Immature natural killer cell (primary cell): ENCODE measurements around the gene SLFN5. TPM values are rescaled to one million over a fixed set of nuclear protein-coding genes. Genes with fewer than 3 reads are reported as not detected.
"Not testable (repeated sequence)": the region's sequence is repeated elsewhere in the genome, so short reads cannot be mapped to it uniquely, and the experiment has no call there.

Source experiments
- DNase-seq, 3 donors: peaks; one replicate each; pipeline ENCODE4 v3.0.0; 2022; ENCODE audit warnings: mixed read lengths in 1 of 3
- H3K27ac Mint-ChIP-seq, 6 donors: one replicate each; pipeline ENCODE4 v1.8.0; 2020; ENCODE audit warnings: mixed read lengths in 6 of 6, mild to moderate bottlenecking in 5 of 6, inconsistent platforms in 4 of 6, moderate library complexity in 3 of 6
- H3K27me3 Mint-ChIP-seq, 3 donors: one replicate each; pipeline ENCODE4 v1.8.0; 2020 to 2021; ENCODE audit warnings: low read depth in 3 of 3, mild to moderate bottlenecking in 3 of 3, mixed read lengths in 3 of 3, moderate library complexity in 3 of 3, inconsistent platforms in 1 of 3
- H3K36me3 Mint-ChIP-seq, 3 donors: one replicate each; pipeline ENCODE4 v1.8.0; 2020; ENCODE audit warnings: mixed read lengths in 3 of 3, inconsistent platforms in 2 of 3, mild to moderate bottlenecking in 2 of 3
- H3K4me1 Mint-ChIP-seq, 2 donors: one replicate each; pipeline ENCODE4 v1.8.0; 2020; ENCODE audit warnings: inconsistent platforms in 2 of 2, mild to moderate bottlenecking in 2 of 2, mixed read lengths in 2 of 2, moderate library complexity in 1 of 2
- H3K4me3 Mint-ChIP-seq, 5 donors: one replicate each; pipeline ENCODE4 v1.8.0; 2020; ENCODE audit warnings: mild to moderate bottlenecking in 5 of 5, mixed read lengths in 5 of 5, inconsistent platforms in 3 of 5, moderate library complexity in 3 of 5
- H3K9me3 Mint-ChIP-seq, 6 donors: one replicate each; pipeline ENCODE4 v1.8.0; 2020; ENCODE audit warnings: mild to moderate bottlenecking in 6 of 6, mixed read lengths in 6 of 6, inconsistent platforms in 4 of 6, moderate library complexity in 3 of 6
- polyA plus RNA-seq, 3 donors: library from polyadenylated mRNA; unstranded; fragments of 300-500 nt; fragmentation: Illumina TruSeq; gene quantifications; one replicate each; pipeline ENCODE4 v1.2.3, GENCODE V29; 2021

The SLFN5 gene
- polyA plus RNA-seq, 3 donors from 2014 or later, result 38.5 to 156 (median 84.2) TPM

DNA sequence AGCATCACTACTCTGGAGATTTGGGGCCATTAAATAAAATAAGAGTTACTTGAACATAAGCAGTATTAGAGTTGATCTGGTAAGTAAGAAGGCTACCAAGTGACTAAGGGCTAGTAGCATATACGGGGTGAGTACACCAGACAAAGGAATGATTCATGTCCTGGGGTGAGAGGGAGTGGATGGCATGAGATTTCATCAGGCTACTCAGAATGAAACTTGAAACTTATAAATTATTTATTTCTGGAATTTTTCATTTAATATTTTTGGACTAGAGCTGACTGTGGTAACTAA, 2.3 kb downstream of the SLFN5 start:
- H3K4me1 Mint-ChIP-seq, result peaks cover 76 to 84% of the 10 kb centered on the region in 2 donors
- H3K27ac Mint-ChIP-seq, result peak overlapping the region; percentile 98 to 100 (median 100)
- no peaks in the 10 kb centered on the region for H3K9me3 Mint-ChIP-seq
- H3K4me3 Mint-ChIP-seq, result peak overlapping the region; percentile 99 to 100 (median 100)
- H3K36me3 Mint-ChIP-seq, result peaks cover 0 to 40% (median 26%) of the 10 kb centered on the region in 3 donors
- peak; percentile 13 to 23 (median 21) for DNase-seq
- peaks cover 26 to 31% (median 26%) of the 10 kb centered on the region in 3 donors for H3K27me3 Mint-ChIP-seq

DNA sequence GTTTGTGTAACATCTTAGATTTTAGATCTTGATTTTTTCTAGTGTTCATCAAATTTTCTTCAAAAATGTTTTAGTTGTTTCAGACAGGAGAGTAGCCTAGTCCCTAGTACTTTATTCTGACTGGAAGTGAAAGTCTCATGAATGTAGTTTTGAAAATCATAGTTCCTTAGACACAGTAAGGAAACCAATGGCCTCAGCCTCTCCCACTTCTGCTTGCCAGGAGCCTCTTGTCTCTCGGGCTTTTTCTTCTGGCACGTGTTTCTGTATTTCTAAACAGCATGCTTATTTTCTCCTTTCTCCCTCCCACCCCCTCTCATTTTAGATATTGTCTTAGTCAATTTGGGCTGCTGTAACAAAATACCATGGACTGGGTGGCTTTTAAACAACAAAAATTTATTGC, 9.8 kb downstream of the SLFN5 start:
- peaks cover 3 to 33% (median 21%) of the 10 kb centered on the region in 3 donors for H3K36me3 Mint-ChIP-seq
- peak overlapping the region in 4 of 5 donors; percentile 21 to 48 (median 32) for H3K4me3 Mint-ChIP-seq
- no peaks in the 10 kb centered on the region for H3K9me3 Mint-ChIP-seq
- peak overlapping the region; percentile 84 to 91 (median 88) for H3K27ac Mint-ChIP-seq
- no peak for DNase-seq
- H3K4me1 Mint-ChIP-seq, result peaks cover 89 to 99% of the 10 kb centered on the region in 2 donors
- H3K27me3 Mint-ChIP-seq, result peaks cover 0 to 1% (median 1%) of the 10 kb centered on the region in 3 donors

DNA sequence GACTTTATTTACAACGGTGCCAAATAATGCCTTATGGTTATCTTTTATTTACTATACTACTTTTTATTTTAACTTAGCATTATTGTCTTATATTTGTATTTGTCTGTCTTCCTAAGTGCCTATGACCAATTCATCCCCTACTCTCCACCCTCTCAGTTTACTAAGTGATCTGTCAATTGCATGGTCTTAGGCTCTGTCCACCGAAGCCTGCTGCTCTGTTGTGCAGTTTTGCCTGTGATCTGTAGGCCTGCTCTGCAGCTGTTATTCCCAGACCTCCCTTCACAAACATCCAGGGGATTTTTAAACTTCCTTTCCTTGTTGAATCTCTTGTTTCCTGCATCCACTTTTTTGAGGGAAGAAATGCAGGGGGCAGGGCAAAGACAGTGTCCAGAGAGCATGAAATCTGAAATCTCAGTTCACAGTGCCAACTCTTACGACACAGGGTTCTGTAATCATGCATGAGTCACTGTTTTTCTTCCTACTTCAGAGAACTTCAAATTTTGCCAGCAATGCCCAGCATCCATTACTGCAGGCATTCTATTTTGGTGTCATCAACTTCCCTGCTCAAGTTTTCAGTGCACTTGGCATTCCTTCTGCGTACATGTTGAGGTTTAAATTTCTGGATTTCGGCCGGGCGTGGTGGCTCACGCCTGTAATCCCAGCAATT, 11.4 kb downstream of the SLFN5 start:
- Mint-ChIP-seq H3K4me1 (peaks cover 89 to 99% of the 10 kb centered on the region in 2 donors), H3K36me3 (peaks cover 10 to 32% (median 20%) of the 10 kb centered on the region in 3 donors), H3K27me3 (peaks cover 0 to 1% (median 0%) of the 10 kb centered on the region in 3 donors), H3K27ac (peak overlapping the region; percentile 73 to 91 (median 84)), H3K4me3 (peak overlapping the region; percentile 19 to 67 (median 55)), H3K9me3 (no peaks in the 10 kb centered on the region)
- DNase-seq, result no peak

DNA sequence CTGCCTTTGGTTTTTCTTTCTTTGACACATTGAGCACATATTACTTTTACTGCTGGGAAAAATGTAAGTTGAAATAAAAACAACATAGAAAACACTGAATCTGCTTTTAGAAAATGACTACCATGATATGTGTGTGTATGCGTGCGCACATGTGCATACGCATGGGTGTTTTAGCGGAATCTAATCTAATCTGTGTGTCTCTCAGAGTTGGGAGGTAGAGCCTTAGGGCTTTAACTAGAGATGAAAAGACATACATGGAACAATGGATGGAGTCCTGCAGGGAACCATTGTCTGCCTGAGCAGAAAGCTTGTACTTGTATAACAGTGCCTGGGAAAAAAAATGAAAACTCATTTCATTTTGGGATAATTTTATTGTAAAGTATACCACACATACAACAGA, 12.4 kb downstream of the SLFN5 start:
- Mint-ChIP-seq H3K4me3 (peak overlapping the region; percentile 13 to 45 (median 31)), H3K4me1 (peaks cover 90 to 99% of the 10 kb centered on the region in 2 donors), H3K27ac (peak overlapping the region; percentile 58 to 87 (median 86)), H3K36me3 (peaks cover 14 to 35% (median 24%) of the 10 kb centered on the region in 3 donors), H3K9me3 (no peaks in the 10 kb centered on the region), H3K27me3 (no peaks in the 10 kb centered on the region)
- DNase-seq, result no peak

DNA sequence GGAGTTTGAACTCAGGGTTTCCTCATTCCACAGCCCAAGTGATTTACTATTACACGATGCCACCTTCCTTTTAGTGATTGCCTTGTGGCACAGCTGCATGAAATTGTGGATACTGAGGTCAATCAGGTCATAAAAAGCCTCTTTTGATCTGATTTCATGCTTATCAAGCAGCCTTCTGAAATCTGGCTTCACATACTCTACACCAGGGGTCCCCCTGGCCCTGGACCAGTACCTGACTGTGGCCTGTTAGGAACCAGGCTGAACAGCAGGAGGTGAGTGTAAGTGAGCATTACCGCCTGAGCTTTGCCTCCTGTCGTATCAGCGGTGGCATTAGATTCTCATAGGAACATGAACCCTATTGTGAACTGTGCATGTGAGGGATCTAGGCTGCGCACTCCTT, 13.8 kb downstream of the SLFN5 start:
- Mint-ChIP-seq H3K4me1 (peaks cover 85 to 93% of the 10 kb centered on the region in 2 donors), H3K27me3 (no peaks in the 10 kb centered on the region), H3K36me3 (peaks cover 11 to 33% (median 28%) of the 10 kb centered on the region in 3 donors), H3K4me3 (peak overlapping the region in 1 of 5 donors; percentile 6), H3K27ac (peak overlapping the region; percentile 74 to 89 (median 86)), H3K9me3 (no peaks in the 10 kb centered on the region)
- DNase-seq, result no peak

DNA sequence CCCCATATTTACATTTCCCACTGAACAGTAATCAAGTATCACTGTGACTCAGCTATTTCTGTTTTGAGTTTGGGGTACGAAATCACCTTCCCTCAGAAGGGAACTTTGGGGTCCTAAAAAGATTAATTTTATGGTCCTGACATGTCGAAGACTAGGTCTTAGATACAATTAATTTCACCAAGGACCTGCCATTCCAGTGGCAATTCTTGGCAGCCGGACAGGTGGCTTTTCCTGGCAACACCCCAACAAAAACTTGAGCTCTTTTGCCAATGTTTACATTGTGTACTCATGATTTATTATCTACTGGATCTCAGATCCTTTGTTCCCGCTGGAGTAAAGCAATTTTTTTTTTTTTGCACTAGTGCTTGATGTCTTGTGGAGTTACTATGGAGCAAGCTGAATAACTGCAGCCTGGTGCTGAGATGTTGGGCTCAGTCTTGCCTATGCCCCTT, 14.4 kb downstream of the SLFN5 start:
- peak overlapping the region; percentile 74 to 89 (median 86) for H3K27ac Mint-ChIP-seq
- peaks cover 80 to 87% of the 10 kb centered on the region in 2 donors for H3K4me1 Mint-ChIP-seq
- no peaks in the 10 kb centered on the region for H3K9me3 Mint-ChIP-seq
- DNase-seq, result no peak
- no peaks in the 10 kb centered on the region for H3K27me3 Mint-ChIP-seq
- H3K4me3 Mint-ChIP-seq, result peak overlapping the region in 3 of 5 donors; percentile 5 to 40 (median 7)
- peaks cover 11 to 33% (median 28%) of the 10 kb centered on the region in 3 donors for H3K36me3 Mint-ChIP-seq

DNA sequence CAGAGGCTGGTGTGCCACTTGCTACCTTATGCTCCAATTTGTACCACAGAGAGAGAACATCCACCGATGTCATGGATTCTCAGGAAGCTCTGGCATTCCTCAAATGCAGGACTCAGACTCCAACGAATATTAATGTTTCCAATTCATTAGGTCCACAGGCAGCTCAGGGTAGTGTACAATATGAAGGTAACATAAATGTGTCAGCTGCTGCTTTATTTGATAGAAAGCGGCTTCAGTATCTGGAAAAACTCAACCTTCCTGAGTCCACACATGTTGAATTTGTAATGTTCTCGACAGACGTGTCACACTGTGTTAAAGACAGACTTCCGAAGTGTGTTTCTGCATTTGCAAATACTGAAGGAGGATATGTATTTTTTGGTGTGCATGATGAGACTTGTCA, 16.1 kb downstream of the SLFN5 start:
- Mint-ChIP-seq H3K36me3 (peaks cover 19 to 42% (median 31%) of the 10 kb centered on the region in 3 donors), H3K9me3 (no peaks in the 10 kb centered on the region), H3K4me1 (peaks cover 68 to 83% of the 10 kb centered on the region in 2 donors), H3K27ac (peak overlapping the region; percentile 37 to 89 (median 84)), H3K4me3 (no peak overlapping the region), H3K27me3 (no peaks in the 10 kb centered on the region)
- DNase-seq, result no peak

DNA sequence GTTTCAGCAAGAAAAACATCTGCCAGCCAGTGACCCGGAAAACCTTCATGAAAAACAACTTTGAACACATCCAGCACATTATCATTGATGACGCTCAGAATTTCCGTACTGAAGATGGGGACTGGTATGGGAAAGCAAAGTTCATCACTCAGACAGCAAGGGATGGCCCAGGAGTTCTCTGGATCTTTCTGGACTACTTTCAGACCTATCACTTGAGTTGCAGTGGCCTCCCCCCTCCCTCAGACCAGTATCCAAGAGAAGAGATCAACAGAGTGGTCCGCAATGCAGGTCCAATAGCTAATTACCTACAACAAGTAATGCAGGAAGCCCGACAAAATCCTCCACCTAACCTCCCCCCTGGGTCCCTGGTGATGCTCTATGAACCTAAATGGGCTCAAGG, 22.2 kb downstream of the SLFN5 start:
- H3K27me3 Mint-ChIP-seq, result no peaks in the 10 kb centered on the region
- H3K9me3 Mint-ChIP-seq, result no peaks in the 10 kb centered on the region
- H3K4me3 Mint-ChIP-seq, result no peak overlapping the region
- H3K36me3 Mint-ChIP-seq, result peaks cover 39 to 63% (median 42%) of the 10 kb centered on the region in 3 donors
- DNase-seq, result no peak
- H3K27ac Mint-ChIP-seq, result peak overlapping the region; percentile 6 to 83 (median 80)
- H3K4me1 Mint-ChIP-seq, result peaks cover 58 to 83% of the 10 kb centered on the region in 2 donors

DNA sequence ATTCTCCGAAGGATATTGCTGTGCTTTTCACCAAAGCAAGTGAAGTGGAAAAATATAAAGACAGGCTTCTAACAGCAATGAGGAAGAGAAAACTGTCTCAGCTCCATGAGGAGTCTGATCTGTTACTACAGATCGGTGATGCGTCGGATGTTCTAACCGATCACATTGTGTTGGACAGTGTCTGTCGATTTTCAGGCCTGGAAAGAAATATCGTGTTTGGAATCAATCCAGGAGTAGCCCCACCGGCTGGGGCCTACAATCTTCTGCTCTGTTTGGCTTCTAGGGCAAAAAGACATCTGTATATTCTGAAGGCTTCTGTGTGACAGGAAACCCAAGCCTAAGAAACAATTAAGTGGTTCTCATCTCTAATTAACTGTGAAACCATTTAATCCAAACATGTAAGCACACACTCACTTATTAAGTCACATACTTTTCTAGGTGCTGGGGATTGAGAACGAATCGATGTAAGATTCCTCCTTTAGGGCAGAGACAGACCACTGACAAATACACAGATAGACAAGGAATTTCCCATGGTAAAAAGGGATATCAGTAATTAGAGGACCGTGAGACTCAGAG, 22.8 kb downstream of the SLFN5 start:
- H3K4me3 Mint-ChIP-seq, result peak overlapping the region; percentile 50 to 73 (median 59)

DNA sequence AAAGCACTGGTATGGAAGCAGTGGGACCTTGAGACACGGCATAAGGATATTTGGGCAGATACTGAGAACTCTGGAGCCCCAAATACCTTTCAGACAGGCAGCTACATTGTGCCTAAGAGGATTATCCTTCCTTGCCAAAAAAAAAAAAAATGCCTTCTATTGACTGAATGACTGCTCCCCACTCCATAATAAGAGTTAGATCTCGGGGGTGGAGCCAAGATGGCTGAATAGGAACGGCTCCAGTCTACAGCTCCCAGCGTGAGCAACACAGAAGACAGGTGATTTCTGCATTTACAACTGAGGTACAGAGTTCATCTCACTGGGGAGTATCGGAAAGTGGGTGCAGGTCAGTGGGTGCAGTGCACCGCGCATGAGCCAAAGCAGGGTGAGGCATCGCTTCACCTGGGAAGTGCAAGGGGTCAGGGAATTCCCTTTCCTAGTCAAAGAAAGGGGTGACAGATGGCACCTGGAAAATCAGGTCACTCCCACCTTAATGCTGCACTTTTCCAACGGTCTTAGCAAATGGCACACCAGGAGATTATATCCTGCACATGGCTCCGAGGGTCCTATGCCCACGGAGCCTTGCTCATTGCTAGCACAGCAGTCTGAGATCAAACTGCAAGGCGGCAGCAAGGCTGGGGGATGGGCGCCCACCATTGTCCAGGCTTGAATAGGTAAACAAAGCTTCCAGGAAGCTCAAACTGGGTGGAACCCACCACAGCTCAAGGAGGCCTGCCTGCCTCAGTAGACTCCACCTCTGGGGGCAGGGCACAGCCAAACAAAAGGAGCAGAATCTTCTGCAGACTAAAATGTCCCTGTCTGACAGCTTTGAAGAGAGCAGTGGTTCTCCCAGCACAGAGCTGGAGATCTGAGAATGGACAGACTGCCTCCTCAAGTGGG, 31.5 kb downstream of the SLFN5 start:
- peaks cover 2 to 11% (median 8%) of the 10 kb centered on the region in 6 donors for H3K9me3 Mint-ChIP-seq
- peak overlapping the region in 1 of 6 donors; percentile 62 for H3K27ac Mint-ChIP-seq
- H3K4me1 Mint-ChIP-seq, result peaks cover 41 to 83% of the 10 kb centered on the region in 2 donors
- DNase-seq, H3K4me3 Mint-ChIP-seq, H3K27me3 Mint-ChIP-seq: not testable (repeated sequence)
- H3K36me3 Mint-ChIP-seq, result peaks cover 7 to 35% (median 26%) of the 10 kb centered on the region in 3 donors

More for the DNA sequence above, 22.8 kb downstream of the SLFN5 start:
- peaks cover 62 to 85% of the 10 kb centered on the region in 2 donors for H3K4me1 Mint-ChIP-seq
- H3K9me3 Mint-ChIP-seq, result no peaks in the 10 kb centered on the region
- peak overlapping the region; percentile 78 to 87 (median 82) for H3K27ac Mint-ChIP-seq
- no peak for DNase-seq
- peaks cover 39 to 67% (median 41%) of the 10 kb centered on the region in 3 donors for H3K36me3 Mint-ChIP-seq
- H3K27me3 Mint-ChIP-seq, result no peaks in the 10 kb centered on the region

DNA sequence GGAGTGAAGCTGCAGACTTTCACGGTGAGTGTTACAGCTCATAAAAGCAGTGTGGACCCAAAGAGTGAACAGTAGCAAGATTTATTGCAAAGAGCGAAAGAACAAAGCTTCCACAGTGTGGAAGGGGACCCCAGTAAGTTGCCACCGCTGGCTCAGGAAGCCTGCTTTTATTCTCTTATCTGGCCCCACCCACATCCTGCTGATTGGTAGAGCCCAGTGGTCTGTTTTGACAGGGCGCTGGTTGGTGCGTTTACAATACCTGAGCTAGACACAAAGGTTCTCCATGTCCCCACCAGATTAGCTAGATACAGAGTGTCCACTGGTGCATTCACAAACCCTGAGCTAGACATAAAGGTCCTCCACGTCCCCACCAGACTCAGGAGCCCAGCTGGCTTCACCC, 35.6 kb downstream of the SLFN5 start:
- not testable (repeated sequence) for DNase-seq, H3K4me3 Mint-ChIP-seq, H3K27me3 Mint-ChIP-seq
- Mint-ChIP-seq H3K9me3 (peaks cover 2 to 11% (median 8%) of the 10 kb centered on the region in 6 donors), H3K4me1 (peaks cover 27 to 47% of the 10 kb centered on the region in 2 donors), H3K36me3 (peaks cover 5 to 15% (median 12%) of the 10 kb centered on the region in 3 donors), H3K27ac (peak overlapping the region in 1 of 6 donors; percentile 20)

DNA sequence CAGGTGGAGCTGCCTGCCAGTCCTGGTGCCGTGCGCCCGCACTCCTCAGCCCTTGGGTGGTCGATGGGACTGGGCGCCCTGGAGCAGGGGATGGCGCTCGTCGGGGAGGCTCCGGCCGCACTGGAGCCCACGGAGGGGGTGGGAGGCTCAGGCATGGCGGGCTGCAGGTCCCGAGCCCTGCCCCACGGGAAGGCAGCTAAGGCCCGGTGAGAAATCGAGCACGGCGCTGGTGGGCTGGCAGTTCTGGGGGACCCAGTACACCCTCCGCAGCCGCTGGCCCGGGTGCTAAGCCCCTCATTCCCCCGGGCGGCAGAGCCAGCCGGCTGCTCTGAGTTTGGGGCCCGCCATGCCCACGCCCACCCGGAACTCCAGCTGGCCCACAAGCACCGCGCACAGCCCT, 36.0 kb downstream of the SLFN5 start:
- not testable (repeated sequence) for H3K27ac Mint-ChIP-seq, H3K27me3 Mint-ChIP-seq, DNase-seq, H3K4me3 Mint-ChIP-seq
- Mint-ChIP-seq H3K4me1 (peaks cover 25 to 43% of the 10 kb centered on the region in 2 donors), H3K36me3 (peaks cover 5 to 15% (median 12%) of the 10 kb centered on the region in 3 donors), H3K9me3 (peaks cover 2 to 11% (median 8%) of the 10 kb centered on the region in 6 donors)

DNA sequence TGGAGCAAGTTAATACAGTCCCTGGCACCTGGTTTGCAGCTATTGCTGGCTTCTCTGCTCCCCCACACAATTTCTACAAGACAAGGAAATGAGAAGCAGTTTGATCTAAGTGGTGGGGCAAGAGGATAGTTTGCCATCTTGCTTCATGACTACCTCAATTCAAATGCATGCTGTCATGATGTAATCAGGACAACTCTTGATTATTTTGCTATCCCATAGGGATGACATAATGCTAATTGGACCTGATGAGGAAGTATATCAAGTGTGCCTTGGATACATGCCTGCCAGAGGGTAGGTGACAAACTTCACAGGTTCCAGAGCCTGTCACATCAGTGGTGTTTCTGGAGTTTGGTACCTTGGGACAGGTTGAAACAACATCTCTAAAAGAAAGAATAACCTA, 40.9 kb downstream of the SLFN5 start:
- H3K4me3 Mint-ChIP-seq, result no peak overlapping the region
- H3K27me3 Mint-ChIP-seq, result no peaks in the 10 kb centered on the region
- H3K9me3 Mint-ChIP-seq, result peaks cover 0 to 2% (median 0%) of the 10 kb centered on the region in 6 donors
- no peak for DNase-seq
- no peak overlapping the region for H3K27ac Mint-ChIP-seq
- no peaks in the 10 kb centered on the region for H3K36me3 Mint-ChIP-seq
- peaks cover 6 to 7% of the 10 kb centered on the region in 2 donors for H3K4me1 Mint-ChIP-seq
